GM12878 (cell line): ENCODE data around the gene VPS13C. TPM values are rescaled to one million over a fixed set of nuclear protein-coding genes. Genes with fewer than 3 reads are reported as not detected.

Source experiments
- ATAC-seq: fragments of 200-7000 bp; cut with Tn5 transposase; 3 replicates; pipeline ENCODE4 v1.9.1; 2020; ENCODE audit warnings: mild to moderate bottlenecking, moderate library complexity
- BruUV-seq: library from RNA; stranded (reverse); fragments of 400-500 nt; replicated peaks from 2 replicates; lab custom pipeline; 2021; lab: Mats Ljungman, UMichigan
- CTCF ChIA-PET: fragments of 300-600 bp; sonication (Branson Sonifier 250); formaldehyde crosslinking; extraction: SDS; loops from one replicate; lab custom pipeline; 2021; ENCODE audit warnings: inconsistent platforms; lab: Yijun Ruan, JAX
- POLR2A ChIA-PET: fragments of 350-600 bp; formaldehyde crosslinking; extraction: SDS; loops from one replicate; lab custom pipeline; 2021; ENCODE audit warnings: inconsistent platforms; lab: Charles Lee
- RAD21 ChIA-PET: fragments of 300-600 bp; sonication (Branson Sonifier 250); formaldehyde crosslinking; loops from one replicate; lab custom pipeline; 2023; ENCODE audit warnings: antibody characterized with exemption; ENCODE audit not compliant: unreplicated experiment; lab: Charles Lee
- SMC1A ChIA-PET: fragments of 300-600 bp; sonication (Branson Sonifier 250); formaldehyde crosslinking; loops from one replicate; lab custom pipeline; 2023; ENCODE audit not compliant: unreplicated experiment, uncharacterized antibody; lab: Charles Lee
- DNase-seq: peaks from one replicate; pipeline ENCODE4 v3.0.0-alpha.2; 2011; ENCODE audit warnings: low read depth, low spot score
- FAIRE-seq: peaks from 3 replicates; lab custom pipeline; 2011; peaks lifted over from hg19 to GRCh38; lab: Jason Lieb, UNC
- H2AFZ ChIP-seq: 2 replicates; pipeline ENCODE4 v1.6.0; 2011; ENCODE audit warnings: low read depth, low read length, control low read depth; ENCODE audit not compliant: control insufficient read depth
- H3K27ac ChIP-seq: 2 replicates; pipeline ENCODE4 v1.5.1; 2011; ENCODE audit warnings: control low read depth; ENCODE audit not compliant: control insufficient read depth, insufficient read depth
- H3K27me3 ChIP-seq, 2 experiments: replicated peaks in 1 of 2; 2 replicates each; pipeline versions ENCODE4 v1.6.0 to v1.6.1; 2011; ENCODE audit warnings: low read length in 1 of 2; ENCODE audit not compliant: control insufficient read depth in 2 of 2, insufficient read depth in 2 of 2
- H3K36me3 ChIP-seq, 2 experiments: 2 replicates each; pipeline ENCODE4 v1.5.1; 2011; ENCODE audit warnings: low read length in 1 of 2; ENCODE audit not compliant: control insufficient read depth in 2 of 2, insufficient read depth in 2 of 2
- H3K4me1 ChIP-seq: 2 replicates; pipeline ENCODE4 v1.6.1; 2011; ENCODE audit warnings: mild to moderate bottlenecking, low read length, moderate library complexity, mixed read lengths; ENCODE audit not compliant: control insufficient read depth, insufficient read depth
- H3K4me2 ChIP-seq: 2 replicates; pipeline ENCODE4 v1.6.0; 2011; ENCODE audit warnings: control low read depth; ENCODE audit not compliant: control insufficient read depth, insufficient read depth
- H3K4me3 ChIP-seq: fragments of 200-600 bp; sonication (generic); 2 replicates; pipeline ENCODE4 v1.5.1; 2016
- H3K79me2 ChIP-seq: 2 replicates; pipeline ENCODE4 v1.6.0; 2011; ENCODE audit warnings: low read length; ENCODE audit not compliant: control insufficient read depth, insufficient read depth
- H3K9ac ChIP-seq: 2 replicates; pipeline ENCODE4 v1.8.0; 2011; ENCODE audit warnings: low read length, control low read depth, mixed read lengths; ENCODE audit not compliant: control insufficient read depth, insufficient read depth
- H3K9me3 ChIP-seq: replicated peaks from 3 replicates; pipeline ENCODE4 v1.5.1; 2011; ENCODE audit warnings: mild to moderate bottlenecking, low read length; ENCODE audit not compliant: control insufficient read depth, insufficient read depth
- H4K20me1 ChIP-seq: 2 replicates; pipeline ENCODE4 v1.6.0; 2011; ENCODE audit not compliant: control insufficient read depth, insufficient read depth
- CBFB ChIP-seq: IDR thresholded peaks from 2 replicates; pipeline ENCODE4 v1.6.1; 2016; ENCODE audit warnings: antibody characterized with exemption, low read depth
- SIN3A ChIP-seq: IDR thresholded peaks from 2 replicates; pipeline ENCODE4 v1.6.1; 2012; ENCODE audit warnings: low read depth, low read length, improper control_type of control experiment
- WGBS: methylation state at CpG from one replicate; pipeline ENCODE4 v1.1.6; 2016; ENCODE audit warnings: low lambda C conversion rate; ENCODE audit not compliant: insufficient replicate concordance, insufficient coverage; ENCODE audit errors: missing lambda C conversion rate; 5-methylcytosine and 5-hydroxymethylcytosine counted together
- in situ Hi-C: fragments of 300-500 bp; cut with MboI; formaldehyde crosslinking; loops from 9 replicates; pipeline ENCODE4 v1.14.3; 2018; ENCODE audit warnings: mixed read lengths
- intact Hi-C: fragments of 100-400 bp; cut with micrococcal nuclease; formaldehyde crosslinking; loops from one replicate; pipeline ENCODE4 v1.14.2; 2022; ENCODE audit not compliant: unreplicated experiment
- polyA plus RNA-seq, 11 experiments: library from polyadenylated mRNA; depleted of rRNA in 4 of 11; unstranded in 6 of 11; stranded (reverse) in 5 of 11; fragments of >200 nt; fragmentation: Nextera tagmentation in 4 of 11; fragmentation: Illumina TruSeq in 1 of 11; extraction: Ambion mirVana in 4 of 11; extraction: Trizol in 1 of 11; gene quantifications; 1 replicate in 1 of 11; 2 replicates in 10 of 11; pipeline versions ENCODE4 v1.2.1 to v1.2.3, GENCODE V29; 2011 to 2016; ENCODE audit warnings: inconsistent platforms in 2 of 11, missing spikeins in 2 of 11, low read depth in 1 of 11
- total RNA-seq, 4 experiments: library from RNA; depleted of rRNA in 3 of 4; stranded (reverse); fragments of >200 nt in 3 of 4; fragmentation: Illumina TruSeq in 1 of 4; extraction: Trizol in 1 of 4; gene quantifications; 2 replicates each; pipeline versions ENCODE4 v1.2.1 to v1.2.3, GENCODE V29; 2013 to 2021
- TF ChIP-seq, protein P1 (sequence below): fragments of 450-650 bp; IDR thresholded peaks from 2 replicates; pipeline ENCODE4 v1.6.1; 2017; ENCODE audit warnings: mild to moderate bottlenecking, moderate library complexity
- TF ChIP-seq, protein P2 (sequence below): fragments of 450-650 bp; IDR thresholded peaks from 2 replicates; pipeline ENCODE4 v1.6.1; 2016; ENCODE audit warnings: mild to moderate bottlenecking, moderate library complexity, borderline replicate concordance

Gene VPS13C
- total and polyA plus RNA-seq, 10 of the 15 experiments (the other 5 are each of a cell fraction or from before 2014, with no cell fraction given) = 9.3 to 53.1 (median 31.8) TPM

DNA sequence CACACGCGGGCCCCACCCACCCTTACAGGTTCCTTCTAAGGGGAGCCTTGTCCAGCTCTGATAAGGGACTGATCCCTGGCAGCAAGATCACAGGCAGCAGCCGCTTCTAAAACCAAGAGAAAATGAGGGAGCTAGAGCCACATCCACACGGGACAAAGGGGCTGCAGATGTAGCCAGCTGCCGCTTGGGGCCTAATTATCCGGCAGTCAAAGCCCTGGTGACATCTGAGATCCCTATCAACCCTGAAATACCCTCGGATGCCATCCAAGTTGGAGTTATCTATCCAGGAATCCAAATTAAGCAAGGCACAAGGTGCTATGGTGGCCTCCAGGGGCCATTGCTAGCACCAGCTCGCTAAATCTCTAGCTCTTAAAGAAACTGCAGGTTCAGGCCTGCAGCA lies 248.3 kb downstream of the VPS13C start (continued):
- TF ChIP-seq, protein P1, sequence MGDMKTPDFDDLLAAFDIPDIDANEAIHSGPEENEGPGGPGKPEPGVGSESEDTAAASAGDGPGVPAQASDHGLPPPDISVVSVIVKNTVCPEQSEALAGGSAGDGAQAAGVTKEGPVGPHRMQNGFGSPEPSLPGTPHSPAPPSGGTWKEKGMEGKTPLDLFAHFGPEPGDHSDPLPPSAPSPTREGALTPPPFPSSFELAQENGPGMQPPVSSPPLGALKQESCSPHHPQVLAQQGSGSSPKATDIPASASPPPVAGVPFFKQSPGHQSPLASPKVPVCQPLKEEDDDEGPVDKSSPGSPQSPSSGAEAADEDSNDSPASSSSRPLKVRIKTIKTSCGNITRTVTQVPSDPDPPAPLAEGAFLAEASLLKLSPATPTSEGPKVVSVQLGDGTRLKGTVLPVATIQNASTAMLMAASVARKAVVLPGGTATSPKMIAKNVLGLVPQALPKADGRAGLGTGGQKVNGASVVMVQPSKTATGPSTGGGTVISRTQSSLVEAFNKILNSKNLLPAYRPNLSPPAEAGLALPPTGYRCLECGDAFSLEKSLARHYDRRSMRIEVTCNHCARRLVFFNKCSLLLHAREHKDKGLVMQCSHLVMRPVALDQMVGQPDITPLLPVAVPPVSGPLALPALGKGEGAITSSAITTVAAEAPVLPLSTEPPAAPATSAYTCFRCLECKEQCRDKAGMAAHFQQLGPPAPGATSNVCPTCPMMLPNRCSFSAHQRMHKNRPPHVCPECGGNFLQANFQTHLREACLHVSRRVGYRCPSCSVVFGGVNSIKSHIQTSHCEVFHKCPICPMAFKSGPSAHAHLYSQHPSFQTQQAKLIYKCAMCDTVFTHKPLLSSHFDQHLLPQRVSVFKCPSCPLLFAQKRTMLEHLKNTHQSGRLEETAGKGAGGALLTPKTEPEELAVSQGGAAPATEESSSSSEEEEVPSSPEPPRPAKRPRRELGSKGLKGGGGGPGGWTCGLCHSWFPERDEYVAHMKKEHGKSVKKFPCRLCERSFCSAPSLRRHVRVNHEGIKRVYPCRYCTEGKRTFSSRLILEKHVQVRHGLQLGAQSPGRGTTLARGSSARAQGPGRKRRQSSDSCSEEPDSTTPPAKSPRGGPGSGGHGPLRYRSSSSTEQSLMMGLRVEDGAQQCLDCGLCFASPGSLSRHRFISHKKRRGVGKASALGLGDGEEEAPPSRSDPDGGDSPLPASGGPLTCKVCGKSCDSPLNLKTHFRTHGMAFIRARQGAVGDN = no peak

DNA sequence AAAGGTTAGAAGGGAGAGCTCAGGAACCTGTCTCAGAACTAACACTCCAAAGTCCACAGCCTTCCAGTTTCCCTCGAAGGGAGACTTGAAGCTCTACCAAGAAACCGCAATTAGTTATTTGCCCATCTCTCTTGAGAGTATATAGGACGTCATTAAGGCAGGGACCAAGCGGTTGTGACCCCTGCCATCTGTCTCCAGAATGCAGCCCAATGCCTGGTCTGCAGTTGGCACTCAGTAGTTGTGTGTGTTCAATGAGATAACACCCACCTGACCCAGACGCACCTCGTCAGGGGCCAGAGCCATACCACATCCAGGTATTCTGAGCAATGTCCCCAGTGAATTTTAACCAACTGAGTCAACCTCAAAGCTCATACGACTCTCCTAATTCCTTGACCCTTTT lies 251.0 kb downstream of the VPS13C start:
- CTCF ChIA-PET = interaction anchor here (1.1 kb wide), 1 partner anchor 25 kb away, joined by 4 read pairs; no protein-coding TSS in a partner anchor
- H3K36me3 ChIP-seq = no peaks in the 10 kb centered on the region
- in situ Hi-C loops = no loop called here
- no peak for ATAC-seq
- SMC1A ChIA-PET = interaction anchor here (1.2 kb wide), 1 partner anchor 23 kb away, joined by 3 read pairs; no protein-coding TSS in a partner anchor
- FAIRE-seq = no peak
- no peak overlapping the region for H3K9ac ChIP-seq
- DNase-seq = no peak
- H3K4me1 ChIP-seq = no peaks in the 10 kb centered on the region
- no peaks in the 10 kb centered on the region for H4K20me1 ChIP-seq
- H3K4me2 ChIP-seq = no peak overlapping the region
- POLR2A ChIA-PET = no interaction called here
- RAD21 ChIA-PET = no interaction called here
- H3K27me3 ChIP-seq = no peaks in the 10 kb centered on the region; a peak in 2 of 4 replicates
- intact Hi-C loops = no loop called here
- no peak overlapping the region for H2AFZ ChIP-seq
- no peaks in the 10 kb centered on the region for H3K9me3 ChIP-seq
- no peaks in the 10 kb centered on the region for H3K79me2 ChIP-seq
- no peak for TF ChIP-seq SIN3A
- TF ChIP-seq, protein P2, sequence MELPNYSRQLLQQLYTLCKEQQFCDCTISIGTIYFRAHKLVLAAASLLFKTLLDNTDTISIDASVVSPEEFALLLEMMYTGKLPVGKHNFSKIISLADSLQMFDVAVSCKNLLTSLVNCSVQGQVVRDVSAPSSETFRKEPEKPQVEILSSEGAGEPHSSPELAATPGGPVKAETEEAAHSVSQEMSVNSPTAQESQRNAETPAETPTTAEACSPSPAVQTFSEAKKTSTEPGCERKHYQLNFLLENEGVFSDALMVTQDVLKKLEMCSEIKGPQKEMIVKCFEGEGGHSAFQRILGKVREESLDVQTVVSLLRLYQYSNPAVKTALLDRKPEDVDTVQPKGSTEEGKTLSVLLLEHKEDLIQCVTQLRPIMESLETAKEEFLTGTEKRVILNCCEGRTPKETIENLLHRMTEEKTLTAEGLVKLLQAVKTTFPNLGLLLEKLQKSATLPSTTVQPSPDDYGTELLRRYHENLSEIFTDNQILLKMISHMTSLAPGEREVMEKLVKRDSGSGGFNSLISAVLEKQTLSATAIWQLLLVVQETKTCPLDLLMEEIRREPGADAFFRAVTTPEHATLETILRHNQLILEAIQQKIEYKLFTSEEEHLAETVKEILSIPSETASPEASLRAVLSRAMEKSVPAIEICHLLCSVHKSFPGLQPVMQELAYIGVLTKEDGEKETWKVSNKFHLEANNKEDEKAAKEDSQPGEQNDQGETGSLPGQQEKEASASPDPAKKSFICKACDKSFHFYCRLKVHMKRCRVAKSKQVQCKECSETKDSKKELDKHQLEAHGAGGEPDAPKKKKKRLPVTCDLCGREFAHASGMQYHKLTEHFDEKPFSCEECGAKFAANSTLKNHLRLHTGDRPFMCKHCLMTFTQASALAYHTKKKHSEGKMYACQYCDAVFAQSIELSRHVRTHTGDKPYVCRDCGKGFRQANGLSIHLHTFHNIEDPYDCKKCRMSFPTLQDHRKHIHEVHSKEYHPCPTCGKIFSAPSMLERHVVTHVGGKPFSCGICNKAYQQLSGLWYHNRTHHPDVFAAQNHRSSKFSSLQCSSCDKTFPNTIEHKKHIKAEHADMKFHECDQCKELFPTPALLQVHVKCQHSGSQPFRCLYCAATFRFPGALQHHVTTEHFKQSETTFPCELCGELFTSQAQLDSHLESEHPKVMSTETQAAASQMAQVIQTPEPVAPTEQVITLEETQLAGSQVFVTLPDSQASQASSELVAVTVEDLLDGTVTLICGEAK = no peak
- no peak for TF ChIP-seq CBFB
- TF ChIP-seq, all 136 proteins: peak for 0
- no peak overlapping the region for H3K4me3 ChIP-seq
- H3K27ac ChIP-seq = no peak overlapping the region
- WGBS = 35% methylated on average over 7 of the region's 7 CpGs
- BruUV-seq = no TSS peak
